IPS DF 4.7 (cell line): ENCODE data around the gene BSCL2.
"Not testable (repeated sequence)": the region's sequence is repeated elsewhere in the genome, so short reads cannot be mapped to it uniquely, and the experiment has no call there.

Source experiments
- DNase-seq: peaks from one replicate; pipeline ENCODE4 v3.0.0-alpha.2; 2013; ENCODE audit warnings: low spot score; ENCODE audit errors: extremely low read depth

Gene BSCL2

GRCh38 chr11:62664405-62665074 is 42.7 kb downstream of the BSCL2 start:
- no peak for DNase-seq

- no peak for DNase-seq
These were observed 50.3 kb downstream of the BSCL2 start for GRCh38 chr11:62656796-62657429.

- no peak for DNase-seq
These were observed 52.9 kb downstream of the BSCL2 start for GRCh38 chr11:62654297-62654696.

GRCh38 chr11:62652161-62653006 is 54.8 kb downstream of the BSCL2 start:
- DNase-seq, result no peak

DNA sequence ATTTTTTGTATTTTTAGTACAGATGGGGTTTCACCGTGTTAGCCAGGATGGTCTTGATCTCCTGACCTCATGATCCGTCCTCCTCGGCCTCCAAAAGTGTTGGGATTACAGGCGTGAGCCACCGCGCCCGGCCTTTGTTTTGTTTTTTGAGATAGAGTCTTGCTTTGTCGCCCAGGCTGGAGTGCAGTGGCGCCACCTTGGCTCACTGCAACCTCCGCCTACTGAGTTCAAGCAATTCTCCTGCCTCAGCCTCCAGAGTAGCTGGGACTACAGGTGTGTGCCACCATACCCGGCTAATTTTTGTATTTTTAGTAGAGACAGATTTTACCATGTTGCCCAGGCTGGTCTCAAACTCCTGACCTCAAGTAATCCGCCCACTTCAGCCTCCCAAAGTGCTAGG is 56.9 kb downstream of the BSCL2 start:
- DNase-seq, result not testable (repeated sequence)

DNA sequence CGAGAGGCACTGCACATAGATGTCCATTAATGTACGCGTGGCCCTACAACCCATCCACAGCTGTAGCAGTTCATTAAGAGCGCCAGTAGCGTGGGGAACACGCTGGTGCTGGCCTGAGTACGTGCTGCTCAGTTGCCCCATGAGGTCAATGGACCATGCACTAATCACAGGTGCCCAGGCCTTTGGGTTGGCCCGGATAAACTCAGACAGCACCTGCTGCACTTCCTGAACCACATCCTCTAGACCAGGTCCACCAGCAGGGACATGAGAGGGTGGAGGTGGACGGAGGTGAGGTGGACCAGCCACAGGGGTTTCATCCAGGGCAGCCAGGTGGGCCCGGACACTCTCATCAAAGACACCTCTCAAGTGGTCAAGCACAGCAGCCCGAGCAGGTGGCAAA is 57.7 kb downstream of the BSCL2 start:
- no peak for DNase-seq

- no peak for DNase-seq
These were observed 58.3 kb downstream of the BSCL2 start for GRCh38 chr11:62648967-62649364.

GRCh38 chr11:62648185-62648966 is 58.8 kb downstream of the BSCL2 start:
- DNase-seq, result no peak

- DNase-seq, result no peak
These were observed 59.6 kb downstream of the BSCL2 start for GRCh38 chr11:62647609-62648005.

- DNase-seq, result no peak
These were observed 60.2 kb downstream of the BSCL2 start for GRCh38 chr11:62646825-62647608.

DNA sequence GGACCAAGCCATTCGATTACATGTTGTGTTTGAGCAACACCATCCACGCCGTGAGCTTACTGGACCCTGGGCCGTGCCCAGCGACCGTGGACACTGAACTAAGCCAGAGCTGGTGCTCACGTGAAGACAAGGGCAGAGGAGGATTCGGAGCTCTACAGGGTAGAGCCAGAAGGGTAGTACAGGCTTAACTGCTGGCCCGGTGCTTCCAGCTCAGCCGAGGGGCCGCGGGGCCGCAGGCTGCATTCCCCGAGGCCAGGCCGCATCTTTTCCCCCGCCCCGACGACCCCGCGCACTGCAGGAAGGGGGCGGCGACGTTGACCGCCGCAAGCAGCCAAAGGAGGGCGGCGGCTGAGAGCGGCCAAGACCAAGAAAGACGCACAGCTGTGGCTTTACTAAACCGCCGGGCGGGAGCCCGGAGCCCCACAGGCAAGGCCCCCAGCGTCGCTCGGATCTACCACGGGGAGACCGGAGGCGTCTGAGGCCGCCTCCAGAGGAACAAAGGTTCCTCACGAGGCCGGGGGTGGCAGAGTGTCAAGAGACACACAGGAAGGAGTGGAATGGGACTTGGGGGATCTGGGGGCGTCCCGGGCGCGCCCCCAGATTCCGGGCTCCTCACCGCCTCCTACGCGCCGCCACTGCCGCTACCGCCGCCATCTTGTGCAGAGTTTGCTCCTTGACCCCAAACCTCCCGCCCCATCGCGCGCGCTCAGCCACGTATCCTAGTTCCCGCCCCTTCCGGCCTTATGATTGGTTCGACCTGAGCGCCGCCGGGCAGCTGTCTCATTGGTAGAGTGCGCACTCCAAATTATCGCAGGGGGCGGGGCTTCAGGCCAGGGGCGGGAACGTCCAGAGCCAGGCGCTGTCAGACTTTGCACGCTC is 61.0 kb downstream of the BSCL2 start, which contains the start of gene GANAB:
Gene GANAB, minus strand, starts transcription at position 668 of the 879 bp plus-strand sequence. Its CDS starts 14 bp downstream, at position 654.
- no peak for DNase-seq

- no peak for DNase-seq
These were observed 61.6 kb downstream of the BSCL2 start for GRCh38 chr11:62645671-62645945.

DNA sequence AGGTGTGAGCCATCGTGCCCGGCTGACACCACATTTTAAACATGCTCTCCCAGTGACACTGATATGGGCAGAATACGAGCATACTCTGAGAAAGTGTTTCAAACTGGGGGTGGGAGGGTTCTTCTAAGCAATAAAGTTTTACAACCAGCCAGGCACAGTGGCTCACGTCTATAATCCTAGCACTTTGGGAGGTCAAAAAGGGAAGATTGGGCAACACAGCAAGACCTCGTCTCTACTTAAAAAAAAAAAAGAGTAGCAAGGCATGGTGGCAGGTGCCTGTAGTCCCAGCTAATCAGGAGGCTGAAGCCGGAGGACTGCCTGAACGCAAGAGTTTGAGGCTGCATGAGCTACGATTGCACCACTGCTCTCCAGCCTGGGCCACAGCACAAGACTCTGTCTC is 63.0 kb downstream of the BSCL2 start:
- no peak for DNase-seq
